Peyer's patch (tissue), 4 donors: ENCODE data around the gene CD302.

ENCODE experiments used
- CTCF ChIP-seq, 6 experiments: fragments of 450-650 bp in 4 of 6; fragments of 200-600 bp in 2 of 6; sonication (generic) in 1 of 6; IDR thresholded peaks; one replicate each; pipeline ENCODE4 v1.5.1; 2017 to 2019; ENCODE audit warnings: antibody characterized with exemption in 6 of 6, mild to moderate bottlenecking in 3 of 6, moderate library complexity in 1 of 6
- POLR2A ChIP-seq, 2 donors: fragments of 450-650 bp; IDR thresholded peaks; one replicate each; pipeline ENCODE4 v1.5.1; 2017; ENCODE audit warnings: antibody characterized with exemption in 2 of 2, mild to moderate bottlenecking in 2 of 2, moderate library complexity in 2 of 2

GRCh38 chr2:159808032-159808425 is 10.0 kb upstream of the CD302 start:
- TF ChIP-seq CTCF (IDR thresholded peaks at IDR 0.05) (no peak), POLR2A (IDR thresholded peaks at IDR 0.05) (no peak)
